Right atrium auricular region (tissue), 2 donors: Measurements from ENCODE around the gene RNF8. TPM values are rescaled to one million over a fixed set of nuclear protein-coding genes. Genes with fewer than 3 reads are reported as not detected.
"Not testable (repeated sequence)": the region's sequence is repeated elsewhere in the genome, so short reads cannot be mapped to it uniquely, and the experiment has no call there.

Experiments used
- DNase-seq: peaks from one replicate; pipeline ENCODE4 v3.0.0-alpha.2; 2019; ENCODE audit warnings: low spot score
- H3K27ac ChIP-seq, 2 donors: fragments of 200-600 bp; sonication (generic); 1 replicate in 1 of 2; 2 replicates in 1 of 2; pipeline ENCODE4 v1.5.1; 2016 to 2019
- H3K27me3 ChIP-seq, 2 donors: fragments of 200-600 bp; sonication (generic); one replicate each; pipeline versions ENCODE4 v1.5.1 to v1.6.0; 2017 to 2019
- H3K36me3 ChIP-seq: fragments of 200-600 bp; sonication (generic); one replicate; pipeline ENCODE4 v1.5.1; 2016
- H3K4me1 ChIP-seq, 2 donors: fragments of 200-600 bp; sonication (generic); one replicate each; pipeline versions ENCODE4 v1.5.1 to v1.6.0; 2017 to 2019
- H3K4me3 ChIP-seq, 2 donors: fragments of 200-600 bp; sonication (generic); 1 replicate in 1 of 2; 2 replicates in 1 of 2; pipeline ENCODE4 v1.5.1; 2017 to 2019; ENCODE audit warnings: mild to moderate bottlenecking in 1 of 2, moderate library complexity in 1 of 2
- H3K9me3 ChIP-seq, 2 donors: fragments of 200-600 bp; sonication (generic); one replicate each; pipeline ENCODE4 v1.5.1; 2019
- CTCF ChIP-seq, 2 donors: fragments of 200-600 bp; sonication (generic); IDR thresholded peaks; one replicate each; pipeline ENCODE4 v1.5.1; 2019; ENCODE audit warnings: antibody characterized with exemption in 2 of 2
- total RNA-seq, 2 donors: library from RNA; depleted of rRNA; stranded (reverse); fragments of >200 nt; gene quantifications; one replicate each; pipeline ENCODE4 v1.1.0, GENCODE V29; 2016

RNF8 gene
- total RNA-seq, 2 donors from 2014 or later = 17.0 to 17.3 TPM

GRCh38 chr6:37323580-37323979 is 30.2 kb upstream of the RNF8 start:
- no peak overlapping the region for H3K4me3 ChIP-seq
- H3K4me1 ChIP-seq = peaks cover 0 to 31% of the 10 kb centered on the region in 2 donors
- DNase-seq = no peak
- no peaks in the 10 kb centered on the region for H3K27me3 ChIP-seq
- H3K9me3 ChIP-seq = no peaks in the 10 kb centered on the region
- peaks cover 5% of the 10 kb centered on the region for H3K36me3 ChIP-seq
- no peak overlapping the region for H3K27ac ChIP-seq
- no peak for TF ChIP-seq CTCF (IDR thresholded peaks at IDR 0.05)

- no peak for TF ChIP-seq CTCF (IDR thresholded peaks at IDR 0.05)
- H3K36me3 ChIP-seq = peaks cover 5% of the 10 kb centered on the region
- H3K27me3 ChIP-seq = no peaks in the 10 kb centered on the region
- H3K9me3 ChIP-seq = no peaks in the 10 kb centered on the region
- H3K4me3 ChIP-seq = no peak overlapping the region
- no peak overlapping the region for H3K27ac ChIP-seq
- no peak for DNase-seq
- peaks cover 0 to 27% of the 10 kb centered on the region in 2 donors for H3K4me1 ChIP-seq
Measured at GRCh38 chr6:37324131-37325033, 29.4 kb upstream of the RNF8 start.

GRCh38 chr6:37330345-37330744 is 23.4 kb upstream of the RNF8 start:
- not testable (repeated sequence) for H3K27me3 ChIP-seq, H3K9me3 ChIP-seq, H3K27ac ChIP-seq, H3K4me1 ChIP-seq, DNase-seq, H3K36me3 ChIP-seq, H3K4me3 ChIP-seq

DNA sequence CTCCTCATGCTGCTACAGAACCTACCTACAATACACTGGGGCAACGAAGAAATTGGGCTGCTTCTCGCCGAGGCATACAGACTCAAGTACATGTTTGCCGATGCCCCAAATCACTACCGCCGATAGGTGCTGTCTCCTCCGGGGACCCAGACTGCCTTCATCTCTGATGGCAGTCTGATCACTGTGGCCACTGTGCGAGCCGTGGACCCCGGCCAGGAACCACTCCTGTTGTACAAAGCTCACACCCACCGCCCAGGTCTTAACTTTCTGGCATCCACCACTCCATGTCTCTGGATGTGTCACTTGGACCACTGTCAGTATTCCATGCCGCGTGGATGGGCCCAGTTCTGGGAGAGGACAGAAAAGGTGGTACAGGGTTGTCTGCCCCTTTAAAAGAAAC is 22.7 kb upstream of the RNF8 start:
- no peak for DNase-seq
- peaks cover 10% of the 10 kb centered on the region for H3K36me3 ChIP-seq
- no peaks in the 10 kb centered on the region for H3K9me3 ChIP-seq
- no peak for TF ChIP-seq CTCF (IDR thresholded peaks at IDR 0.05)
- no peaks in the 10 kb centered on the region for H3K27me3 ChIP-seq
- H3K4me3 ChIP-seq = no peak overlapping the region
- no peaks in the 10 kb centered on the region for H3K4me1 ChIP-seq
- H3K27ac ChIP-seq = no peak overlapping the region

GRCh38 chr6:37332894-37333293 is 20.9 kb upstream of the RNF8 start:
- no peak overlapping the region for H3K27ac ChIP-seq
- no peak for TF ChIP-seq CTCF (IDR thresholded peaks at IDR 0.05)
- no peaks in the 10 kb centered on the region for H3K27me3 ChIP-seq
- H3K4me3 ChIP-seq = no peak overlapping the region
- peaks cover 10% of the 10 kb centered on the region for H3K36me3 ChIP-seq
- DNase-seq = no peak
- no peaks in the 10 kb centered on the region for H3K9me3 ChIP-seq
- H3K4me1 ChIP-seq = no peaks in the 10 kb centered on the region

- Histone ChIP-seq H3K27me3 (no peaks in the 10 kb centered on the region), H3K4me3 (no peak overlapping the region), H3K36me3 (peaks cover 10% of the 10 kb centered on the region), H3K9me3 (no peaks in the 10 kb centered on the region), H3K4me1 (no peaks in the 10 kb centered on the region), H3K27ac (no peak overlapping the region)
- no peak for DNase-seq
- TF ChIP-seq CTCF (IDR thresholded peaks at IDR 0.05) = no peak
Measured at GRCh38 chr6:37334047-37334446, 19.7 kb upstream of the RNF8 start.

GRCh38 chr6:37338317-37338716 is 15.5 kb upstream of the RNF8 start:
- not testable (repeated sequence) for H3K27me3 ChIP-seq, H3K4me1 ChIP-seq, H3K4me3 ChIP-seq, DNase-seq, H3K27ac ChIP-seq, H3K36me3 ChIP-seq, H3K9me3 ChIP-seq
